A549 (cell line): ENCODE measurements around the gene YIF1B. TPM values are rescaled to one million over a fixed set of nuclear protein-coding genes. Genes with fewer than 3 reads are reported as not detected.

Experiments
- ATAC-seq, 2 experiments: fragments of 200-7000 bp in 1 of 2; fragments of >200 bp in 1 of 2; cut with Nextera tagmentation in 1 of 2; cut with Tn5 transposase in 1 of 2; 3 replicates each; pipeline versions ENCODE4 v1.8.0 to v1.9.1; 2018 to 2020; ENCODE audit warnings: mild to moderate bottlenecking in 1 of 2, moderate library complexity in 1 of 2
- CTCF ChIA-PET: fragments of 300-600 bp; sonication (Branson Sonifier 250); formaldehyde crosslinking; extraction: SDS; loops from one replicate; lab custom pipeline; 2021; ENCODE audit warnings: antibody characterized with exemption, inconsistent platforms; lab: Yijun Ruan, JAX
- POLR2A ChIA-PET: fragments of 350-600 bp; formaldehyde crosslinking; extraction: SDS; loops from one replicate; lab custom pipeline; 2021; ENCODE audit warnings: antibody characterized with exemption, inconsistent platforms; lab: Yijun Ruan, JAX
- DNase-seq, 2 experiments: peaks; one replicate each; pipeline versions ENCODE4 v3.0.0 to v3.0.0-alpha.2; 2011 to 2016; ENCODE audit warnings: low read depth in 1 of 2, low spot score in 1 of 2
- FAIRE-seq: peaks from 2 replicates; lab custom pipeline; 2011; peaks lifted over from hg19 to GRCh38; lab: Jason Lieb, UNC
- H3K27ac ChIP-seq, 2 experiments: fragments of >200 bp; sonication (Bioruptor Twin); formaldehyde crosslinking; 3 replicates each; pipeline ENCODE4 v1.5.1; 2016 to 2017
- H3K4me1 ChIP-seq: fragments of >200 bp; sonication (Bioruptor Twin); formaldehyde crosslinking; 3 replicates; pipeline ENCODE4 v1.6.1; 2016
- H3K4me2 ChIP-seq: fragments of >200 bp; sonication (Bioruptor Twin); formaldehyde crosslinking; 3 replicates; pipeline ENCODE4 v1.6.1; 2016
- H3K4me3 ChIP-seq: fragments of >200 bp; sonication (Bioruptor Twin); formaldehyde crosslinking; 3 replicates; pipeline ENCODE4 v1.5.1; 2016
- H3K9me3 ChIP-seq: fragments of >200 bp; sonication (Bioruptor Twin); formaldehyde crosslinking; 3 replicates; pipeline ENCODE4 v1.6.1; 2016
- ATOH8 ChIP-seq: fragments of 250-450 bp; sonication (Bioruptor Pico); IDR thresholded peaks from 2 replicates; pipeline ENCODE4 v1.5.0; 2020; ENCODE audit warnings: low read depth, mild to moderate bottlenecking, moderate library complexity
- CBX2 ChIP-seq: fragments of 200-600 bp; sonication (generic); IDR thresholded peaks from 2 replicates; pipeline ENCODE4 v1.6.1; 2016; ENCODE audit warnings: low read depth, mild to moderate bottlenecking, borderline replicate concordance
- CEBPB ChIP-seq, 2 experiments: fragments of >200 bp in 1 of 2; sonication (Bioruptor Twin) in 1 of 2; formaldehyde crosslinking in 1 of 2; IDR thresholded peaks; 2 replicates each; pipeline ENCODE4 v1.6.1; 2012 to 2016
- EHF ChIP-seq: fragments of 250-450 bp; sonication (Bioruptor Pico); IDR thresholded peaks from 2 replicates; pipeline ENCODE4 v1.5.0; 2020; ENCODE audit warnings: mild to moderate bottlenecking
- ESRRA ChIP-seq: fragments of 150-350 bp; IDR thresholded peaks from 2 replicates; pipeline ENCODE4 v1.6.1; 2014; ENCODE audit warnings: mild to moderate bottlenecking, low read length, borderline replicate concordance
- GATA3 ChIP-seq: IDR thresholded peaks from 2 replicates; pipeline ENCODE4 v1.6.1; 2012; ENCODE audit warnings: borderline replicate concordance
- HEYL ChIP-seq: fragments of 250-450 bp; sonication (Bioruptor Pico); IDR thresholded peaks from 2 replicates; pipeline ENCODE4 v1.8.0; 2021; ENCODE audit warnings: mild to moderate bottlenecking, moderate library complexity
- HOXB13 ChIP-seq: fragments of 250-450 bp; sonication (Bioruptor Pico); IDR thresholded peaks from 2 replicates; pipeline ENCODE4 v1.5.0; 2020; ENCODE audit warnings: low read depth, mild to moderate bottlenecking, moderate library complexity
- HOXB5 ChIP-seq: fragments of 250-450 bp; sonication (Bioruptor Pico); IDR thresholded peaks from 2 replicates; pipeline ENCODE4 v1.5.0; 2020; ENCODE audit warnings: mild to moderate bottlenecking, moderate library complexity
- KDM5A ChIP-seq: fragments of 200-600 bp; sonication (generic); IDR thresholded peaks from 2 replicates; pipeline ENCODE4 v1.6.1; 2016; ENCODE audit warnings: antibody characterized with exemption, mild to moderate bottlenecking
- MAFK ChIP-seq: fragments of 450-650 bp; IDR thresholded peaks from 2 replicates; pipeline ENCODE4 v1.6.1; 2014; ENCODE audit not compliant: partially characterized antibody
- MAX ChIP-seq: IDR thresholded peaks from 2 replicates; pipeline ENCODE4 v1.6.1; 2012
- MYC ChIP-seq: IDR thresholded peaks from 2 replicates; pipeline ENCODE4 v1.6.1; 2012; ENCODE audit warnings: mild to moderate bottlenecking, inconsistent platforms, low read length, improper control_type of control experiment, borderline replicate concordance
- NPAS2 ChIP-seq: fragments of 250-450 bp; sonication (Bioruptor Pico); IDR thresholded peaks from 2 replicates; pipeline ENCODE4 v1.8.0; 2022; ENCODE audit warnings: mild to moderate bottlenecking, moderate library complexity, borderline replicate concordance
- POLR2AphosphoS2 ChIP-seq: conservative IDR thresholded peaks from 2 replicates; pipeline ENCODE4 v1.6.1; 2012; ENCODE audit warnings: low read length, improper control_type of control experiment, inconsistent platforms
- RARB ChIP-seq: fragments of 250-450 bp; sonication (Bioruptor Pico); IDR thresholded peaks from 2 replicates; pipeline ENCODE4 v1.8.0; 2021; ENCODE audit warnings: mild to moderate bottlenecking, moderate library complexity
- TFCP2L1 ChIP-seq: fragments of 250-450 bp; sonication (Bioruptor Pico); IDR thresholded peaks from 2 replicates; pipeline ENCODE4 v1.5.0; 2021; ENCODE audit warnings: mild to moderate bottlenecking
- ZC3H11A ChIP-seq: fragments of 450-650 bp; IDR thresholded peaks from 2 replicates; pipeline ENCODE4 v1.6.1; 2014; ENCODE audit warnings: antibody characterized with exemption, mild to moderate bottlenecking
- ZSCAN20 ChIP-seq: fragments of 250-450 bp; sonication (Bioruptor Pico); IDR thresholded peaks from 2 replicates; pipeline ENCODE4 v1.8.0; 2022; ENCODE audit warnings: mild to moderate bottlenecking, moderate library complexity
- WGBS: methylation state at CpG from one replicate; pipeline ENCODE4 v1.1.6; 2017; ENCODE audit errors: missing lambda C conversion rate; 5-methylcytosine and 5-hydroxymethylcytosine counted together
- polyA plus RNA-seq, 4 experiments: library from polyadenylated mRNA; depleted of rRNA in 3 of 4; stranded (reverse); fragments of >200 nt; fragmentation: RNase III in 1 of 4; extraction: RNeasy Plus Mini Kit Qiagen cat#74134 plus additional on column Dnase treatment in 1 of 4; gene quantifications; 2 replicates in 3 of 4; 3 replicates in 1 of 4; pipeline ENCODE4 v1.2.3, GENCODE V29; 2011 to 2017
- TF ChIP-seq, protein P1 (sequence below): fragments of >200 bp; sonication (Bioruptor Twin); formaldehyde crosslinking; IDR thresholded peaks from 3 replicates; pipeline ENCODE4 v1.6.1; 2016
- TF ChIP-seq, protein P2 (sequence below): fragments of >200 bp; sonication (Bioruptor Twin); formaldehyde crosslinking; IDR thresholded peaks from 3 replicates; pipeline ENCODE4 v1.5.1; 2016

YIF1B gene
- polyA plus RNA-seq, 2 of the 4 experiments (the other 2 are of a cell fraction) = 75.5 to 100 TPM

DNA sequence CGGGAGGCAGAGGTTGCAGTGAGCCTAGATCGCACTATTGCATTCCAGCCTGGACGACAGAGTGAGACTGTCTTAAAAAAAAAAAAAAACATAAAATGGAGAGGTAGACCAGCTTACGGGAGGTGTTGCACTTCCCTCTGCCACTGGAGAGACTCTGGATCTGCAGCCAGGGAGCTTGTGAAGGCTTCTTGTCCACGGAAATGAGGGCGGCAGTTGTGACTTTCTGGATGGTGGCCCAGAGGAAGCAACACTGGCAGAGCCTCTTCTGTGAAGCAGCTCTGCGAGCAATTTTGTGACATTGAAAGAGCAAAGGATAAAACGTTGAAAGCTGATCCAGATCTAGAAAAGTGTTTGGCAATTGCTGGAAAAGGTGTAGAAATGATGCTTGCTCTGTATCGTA lies 41.0 kb downstream of the YIF1B start:
- 82% methylated on average over 9 of the region's 9 CpGs for WGBS
- CTCF ChIA-PET = interaction anchor here (0.6 to 18.2 kb wide), 10 partner anchors 9 to 412 kb away, joined by 3 to 259 read pairs (median 8); partner anchors contain the start of genes CATSPERG and PPP1R14A
- DNase-seq (no peak), FAIRE-seq (peak; percentile 28), ATAC-seq (no peak)
- Histone ChIP-seq H3K9me3 (no peaks in the 10 kb centered on the region), H3K4me2 (no peak overlapping the region), H3K4me1 (peaks cover 68% of the 10 kb centered on the region), H3K27ac (peak overlapping the region in 1 of 2 experiments; percentile 5; a peak in 1 of 6 replicates), H3K4me3 (no peak overlapping the region)
- TF ChIP-seq MAFK = no peak
- TF ChIP-seq CBX2 = no peak
- TF ChIP-seq HOXB5 (CRISPR knock-in tag) = no peak
- TF ChIP-seq ZC3H11A = no peak
- no peak for TF ChIP-seq GATA3
- TF ChIP-seq KDM5A = no peak
- TF ChIP-seq, protein P1, sequence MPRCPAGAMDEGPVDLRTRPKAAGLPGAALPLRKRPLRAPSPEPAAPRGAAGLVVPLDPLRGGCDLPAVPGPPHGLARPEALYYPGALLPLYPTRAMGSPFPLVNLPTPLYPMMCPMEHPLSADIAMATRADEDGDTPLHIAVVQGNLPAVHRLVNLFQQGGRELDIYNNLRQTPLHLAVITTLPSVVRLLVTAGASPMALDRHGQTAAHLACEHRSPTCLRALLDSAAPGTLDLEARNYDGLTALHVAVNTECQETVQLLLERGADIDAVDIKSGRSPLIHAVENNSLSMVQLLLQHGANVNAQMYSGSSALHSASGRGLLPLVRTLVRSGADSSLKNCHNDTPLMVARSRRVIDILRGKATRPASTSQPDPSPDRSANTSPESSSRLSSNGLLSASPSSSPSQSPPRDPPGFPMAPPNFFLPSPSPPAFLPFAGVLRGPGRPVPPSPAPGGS = no peak
- no peak for TF ChIP-seq ZSCAN20
- no peak for TF ChIP-seq MYC
- no peak for TF ChIP-seq TFCP2L1 (CRISPR knock-in tag)
- no peak for TF ChIP-seq HEYL (CRISPR knock-in tag)
- POLR2A ChIA-PET = interaction anchor here (0.9 to 1.1 kb wide), 2 partner anchors 29 to 30 kb away, joined by 3 to 4 read pairs; partner anchors contain the start of gene C19orf33

GRCh38 chr19:38273499-38273898 lies 42.2 kb downstream of the YIF1B start:
- no peak for ATAC-seq
- DNase-seq = peak in 1 of 2 experiments; percentile 66
- Histone ChIP-seq H3K4me1 (peaks cover 80% of the 10 kb centered on the region), H3K27ac (peak overlapping the region; percentile 11 to 89; a peak in 4 of 6 replicates), H3K4me3 (no peak overlapping the region), H3K9me3 (no peaks in the 10 kb centered on the region), H3K4me2 (peak overlapping the region; percentile 54)
- TF ChIP-seq POLR2AphosphoS2 = no peak
- no peak for TF ChIP-seq NPAS2 (CRISPR knock-in tag)
- TF ChIP-seq CEBPB (IDR thresholded peaks at IDR 0.05) = no peak
- no peak for TF ChIP-seq ESRRA
- TF ChIP-seq HOXB13 = no peak
- no peak for TF ChIP-seq MAX
- 0 out of 2 replicates have a peak, but pooled peaks have one; percentile 17 for TF ChIP-seq GATA3
- no peak for TF ChIP-seq ATOH8 (CRISPR knock-in tag)
- 0 out of 2 replicates have a peak, but pooled peaks have one; percentile 20 for TF ChIP-seq EHF
- TF ChIP-seq, protein P2, sequence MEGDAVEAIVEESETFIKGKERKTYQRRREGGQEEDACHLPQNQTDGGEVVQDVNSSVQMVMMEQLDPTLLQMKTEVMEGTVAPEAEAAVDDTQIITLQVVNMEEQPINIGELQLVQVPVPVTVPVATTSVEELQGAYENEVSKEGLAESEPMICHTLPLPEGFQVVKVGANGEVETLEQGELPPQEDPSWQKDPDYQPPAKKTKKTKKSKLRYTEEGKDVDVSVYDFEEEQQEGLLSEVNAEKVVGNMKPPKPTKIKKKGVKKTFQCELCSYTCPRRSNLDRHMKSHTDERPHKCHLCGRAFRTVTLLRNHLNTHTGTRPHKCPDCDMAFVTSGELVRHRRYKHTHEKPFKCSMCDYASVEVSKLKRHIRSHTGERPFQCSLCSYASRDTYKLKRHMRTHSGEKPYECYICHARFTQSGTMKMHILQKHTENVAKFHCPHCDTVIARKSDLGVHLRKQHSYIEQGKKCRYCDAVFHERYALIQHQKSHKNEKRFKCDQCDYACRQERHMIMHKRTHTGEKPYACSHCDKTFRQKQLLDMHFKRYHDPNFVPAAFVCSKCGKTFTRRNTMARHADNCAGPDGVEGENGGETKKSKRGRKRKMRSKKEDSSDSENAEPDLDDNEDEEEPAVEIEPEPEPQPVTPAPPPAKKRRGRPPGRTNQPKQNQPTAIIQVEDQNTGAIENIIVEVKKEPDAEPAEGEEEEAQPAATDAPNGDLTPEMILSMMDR = no peak
- TF ChIP-seq RARB (CRISPR knock-in tag) = no peak
- peak; percentile 93 for FAIRE-seq
- 51% methylated on average over 2 of the region's 2 CpGs for WGBS
- ChIA-PET CTCF (interaction anchor here (1.1 to 18.2 kb wide), 5 partner anchors 7 to 62 kb away, joined by 5 to 259 read pairs (median 24); partner anchors contain the start of genes CATSPERG and PPP1R14A), POLR2A (interaction anchor here (1.1 kb wide), 1 partner anchor 30 kb away, joined by 4 read pairs; the partner anchor contains the start of gene C19orf33)
